ENCODE measurements around the gene WASF2.
"Not testable (repeated sequence)": the region's sequence is repeated elsewhere in the genome, so short reads cannot be mapped to it uniquely, and the experiment has no call there.

Gene WASF2

GRCh38 chr1:27388337-27389005 is 101.5 kb downstream of the WASF2 start:
- DNase-seq (ENCODE audit: insufficient read length, low spot score) (no peak), FAIRE-seq (peak; percentile 91)
- TF ChIP-seq SPI1 (IDR thresholded peaks at IDR 0.05; ENCODE audit: low read depth, low read length), result no peak
- TF ChIP-seq POLR2AphosphoS5 (IDR thresholded peaks at IDR 0.05; ENCODE audit: low read depth, low read length), result no peak
- TF ChIP-seq PAX5 (IDR thresholded peaks at IDR 0.05; ENCODE audit: insufficient read depth, low read length, severe bottlenecking), result no peak
- TF ChIP-seq POU2F2 (IDR thresholded peaks at IDR 0.05; ENCODE audit: low read depth, low read length), result no peak
- no peak for TF ChIP-seq TAF1 (IDR thresholded peaks at IDR 0.05; ENCODE audit: low read depth, low read length)

- not testable (repeated sequence) for DNase-seq (ENCODE audit: insufficient read length, low spot score); FAIRE-seq
Observed at GRCh38 chr1:27384797-27385196, 105.2 kb downstream of the WASF2 start.

- TF ChIP-seq SPI1 (IDR thresholded peaks at IDR 0.05; ENCODE audit: low read depth, low read length) (no peak), POLR2AphosphoS5 (IDR thresholded peaks at IDR 0.05; ENCODE audit: low read depth, low read length) (no peak), POLR2A (IDR thresholded peaks at IDR 0.05; ENCODE audit: low read depth, low read length) (no peak), TAF1 (IDR thresholded peaks at IDR 0.05; ENCODE audit: low read depth, low read length) (no peak), PAX5 (IDR thresholded peaks at IDR 0.05; ENCODE audit: insufficient read depth, low read length, severe bottlenecking) (no peak), POU2F2 (IDR thresholded peaks at IDR 0.05; ENCODE audit: low read depth, low read length) (no peak)
- DNase-seq (ENCODE audit: insufficient read length, low spot score), result no peak
- FAIRE-seq, result no peak
Observed at GRCh38 chr1:27383661-27384060, 106.3 kb downstream of the WASF2 start.

DNA sequence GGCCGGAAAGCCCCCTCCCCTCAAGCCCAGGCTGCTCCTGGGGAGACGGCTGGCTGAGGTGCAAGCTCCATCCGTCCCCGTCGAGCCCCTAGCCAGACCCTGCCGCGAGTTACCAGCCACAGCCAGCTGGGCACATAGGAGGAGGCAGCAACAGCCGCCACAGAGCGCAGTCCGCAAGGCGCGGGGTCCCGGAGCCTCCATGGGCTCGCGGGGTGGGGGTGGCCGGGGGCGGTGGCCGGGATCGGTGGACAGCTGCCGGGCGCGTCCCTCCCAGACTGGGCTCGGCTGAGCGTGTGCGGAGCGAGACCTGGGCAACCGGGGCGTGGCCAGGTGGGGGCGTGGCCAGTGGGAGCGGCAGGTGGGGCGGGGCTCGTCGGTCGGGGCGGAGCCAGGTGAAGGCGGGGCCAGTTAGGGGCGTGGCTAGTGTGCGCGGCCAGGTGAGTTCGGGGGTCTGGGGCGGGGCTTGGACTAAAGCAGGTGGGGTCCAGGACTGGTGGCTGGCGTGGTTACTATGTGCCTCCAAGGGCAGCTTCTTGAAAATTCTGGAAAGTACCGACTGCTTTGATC is 106.8 kb downstream of the WASF2 start, which contains the start of gene CD164L2:
Gene CD164L2 (minus strand): TSS at position 295 of the 567 bp plus-strand sequence. CDS start 94 bp downstream, at position 201.
- no peak for TF ChIP-seq POLR2AphosphoS5 (IDR thresholded peaks at IDR 0.05; ENCODE audit: low read depth, low read length)
- no peak for TF ChIP-seq POLR2A (IDR thresholded peaks at IDR 0.05; ENCODE audit: low read depth, low read length)
- TF ChIP-seq POU2F2 (IDR thresholded peaks at IDR 0.05; ENCODE audit: low read depth, low read length), result no peak
- no peak for TF ChIP-seq TAF1 (IDR thresholded peaks at IDR 0.05; ENCODE audit: low read depth, low read length)
- TF ChIP-seq SPI1 (IDR thresholded peaks at IDR 0.05; ENCODE audit: low read depth, low read length), result no peak
- TF ChIP-seq PAX5 (IDR thresholded peaks at IDR 0.05; ENCODE audit: insufficient read depth, low read length, severe bottlenecking), result no peak
- DNase-seq (ENCODE audit: insufficient read length, low spot score) (peak; percentile 52), FAIRE-seq (no peak)

DNA sequence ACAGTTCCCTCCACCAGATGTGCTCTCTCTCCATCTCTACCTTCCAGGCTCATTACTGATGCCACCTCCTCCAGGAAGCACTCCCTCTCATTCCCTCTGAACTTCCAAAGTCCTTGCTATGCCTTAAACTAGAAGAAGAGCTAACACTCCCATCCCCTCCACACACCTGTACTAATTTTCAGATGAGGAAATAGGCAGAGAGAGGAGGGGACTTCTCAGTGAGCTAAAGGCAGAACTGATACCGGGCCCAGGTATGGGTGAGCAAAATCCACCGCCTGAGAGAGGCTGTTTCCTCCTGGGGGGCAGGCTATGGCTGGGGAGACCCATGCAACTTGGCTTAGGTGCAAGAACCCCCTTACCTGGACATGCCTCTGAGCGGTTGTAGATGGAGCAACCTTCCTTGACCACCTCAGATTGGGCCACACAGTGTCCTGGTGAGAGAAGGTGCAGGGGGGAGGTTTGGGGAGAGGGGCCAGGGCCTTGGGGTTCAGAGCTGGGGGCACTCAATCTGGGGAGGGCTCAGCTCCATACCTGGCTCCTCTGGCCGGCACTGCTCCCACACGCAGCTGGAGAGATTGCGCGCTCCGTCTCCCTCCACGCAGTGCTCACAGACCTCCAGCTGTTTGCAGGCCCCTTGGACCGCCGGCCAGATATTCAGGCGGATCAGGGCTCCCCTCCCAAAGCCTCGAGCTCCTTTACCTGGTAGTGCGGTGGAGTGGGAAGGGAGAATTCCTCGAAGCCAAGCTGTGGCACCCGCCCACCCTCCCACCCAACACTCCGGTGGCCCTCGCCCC is 107.8 kb downstream of the WASF2 start:
- DNase-seq (ENCODE audit: insufficient read length, low spot score), result no peak
- no peak for FAIRE-seq
- TF ChIP-seq SPI1 (IDR thresholded peaks at IDR 0.05; ENCODE audit: low read depth, low read length), result no peak
- no peak for TF ChIP-seq POLR2A (IDR thresholded peaks at IDR 0.05; ENCODE audit: low read depth, low read length)
- TF ChIP-seq POU2F2 (IDR thresholded peaks at IDR 0.05; ENCODE audit: low read depth, low read length), result no peak
- no peak for TF ChIP-seq TAF1 (IDR thresholded peaks at IDR 0.05; ENCODE audit: low read depth, low read length)
- TF ChIP-seq POLR2AphosphoS5 (IDR thresholded peaks at IDR 0.05; ENCODE audit: low read depth, low read length), result no peak
- no peak for TF ChIP-seq PAX5 (IDR thresholded peaks at IDR 0.05; ENCODE audit: insufficient read depth, low read length, severe bottlenecking)

GRCh38 chr1:27380766-27381733 is 108.9 kb downstream of the WASF2 start:
- TF ChIP-seq PAX5 (IDR thresholded peaks at IDR 0.05; ENCODE audit: insufficient read depth, low read length, severe bottlenecking), result no peak
- no peak for TF ChIP-seq POLR2AphosphoS5 (IDR thresholded peaks at IDR 0.05; ENCODE audit: low read depth, low read length)
- no peak for TF ChIP-seq POLR2A (IDR thresholded peaks at IDR 0.05; ENCODE audit: low read depth, low read length)
- no peak for TF ChIP-seq SPI1 (IDR thresholded peaks at IDR 0.05; ENCODE audit: low read depth, low read length)
- TF ChIP-seq TAF1 (IDR thresholded peaks at IDR 0.05; ENCODE audit: low read depth, low read length), result no peak
- TF ChIP-seq POU2F2 (IDR thresholded peaks at IDR 0.05; ENCODE audit: low read depth, low read length), result no peak
- DNase-seq (ENCODE audit: insufficient read length, low spot score) (no peak), FAIRE-seq (no peak)

DNA sequence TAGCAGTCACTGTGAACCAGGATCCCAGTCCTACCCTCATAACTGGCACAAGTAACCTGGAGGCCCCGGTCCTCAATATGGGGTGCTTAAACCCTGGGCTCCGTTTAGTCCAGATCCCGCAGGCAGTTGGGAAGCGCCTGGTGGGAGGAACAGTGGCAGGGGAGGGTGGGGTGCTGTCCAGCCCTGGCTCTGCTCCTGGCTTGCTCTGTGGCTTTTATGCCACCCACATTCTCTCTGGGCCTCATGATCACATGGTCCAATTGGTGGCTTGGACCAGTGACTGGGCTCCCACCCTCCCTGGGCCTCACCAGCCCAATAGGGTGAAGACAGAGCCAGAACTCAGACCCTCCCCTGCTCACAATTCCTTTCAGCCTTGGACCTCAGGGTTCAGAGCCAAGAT is 109.7 kb downstream of the WASF2 start:
- DNase-seq (ENCODE audit: insufficient read length, low spot score), result no peak
- no peak for FAIRE-seq
- TF ChIP-seq SPI1 (IDR thresholded peaks at IDR 0.05; ENCODE audit: low read depth, low read length) (no peak), TAF1 (IDR thresholded peaks at IDR 0.05; ENCODE audit: low read depth, low read length) (no peak), POU2F2 (IDR thresholded peaks at IDR 0.05; ENCODE audit: low read depth, low read length) (no peak), POLR2AphosphoS5 (IDR thresholded peaks at IDR 0.05; ENCODE audit: low read depth, low read length) (no peak), POLR2A (IDR thresholded peaks at IDR 0.05; ENCODE audit: low read depth, low read length) (no peak)

DNA sequence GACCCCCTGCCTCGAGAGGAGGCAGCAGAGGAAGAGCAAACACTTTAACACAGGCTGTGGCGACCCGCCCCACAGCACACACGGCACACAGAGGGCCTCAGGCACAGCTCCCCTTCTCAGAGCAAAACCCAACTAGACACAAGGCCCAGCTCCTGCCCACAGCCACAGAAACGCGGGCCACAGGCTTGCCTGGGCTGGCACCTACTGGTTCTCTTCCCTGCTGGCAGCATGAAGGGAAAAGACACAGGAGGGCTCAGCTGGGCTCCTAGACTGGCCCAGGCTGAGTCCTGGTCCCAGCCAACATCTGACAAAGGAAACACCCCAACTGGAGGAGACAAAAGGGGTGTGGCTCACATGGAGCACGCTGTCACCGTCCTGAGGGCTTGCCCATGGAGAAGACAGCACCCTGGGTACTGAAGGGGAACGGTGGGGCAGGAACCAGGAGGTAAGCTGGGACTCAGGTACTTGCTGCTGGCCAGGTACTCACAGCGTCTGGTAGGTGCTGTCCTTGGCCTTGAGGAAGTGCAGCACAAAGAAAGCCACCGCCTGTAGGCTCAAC is 110.3 kb downstream of the WASF2 start:
- FAIRE-seq (no peak), DNase-seq (ENCODE audit: insufficient read length, low spot score) (no peak)
- TF ChIP-seq POLR2A (IDR thresholded peaks at IDR 0.05; ENCODE audit: low read depth, low read length) (no peak), SPI1 (IDR thresholded peaks at IDR 0.05; ENCODE audit: low read depth, low read length) (no peak), TAF1 (IDR thresholded peaks at IDR 0.05; ENCODE audit: low read depth, low read length) (no peak), PAX5 (IDR thresholded peaks at IDR 0.05; ENCODE audit: insufficient read depth, low read length, severe bottlenecking) (no peak), POLR2AphosphoS5 (IDR thresholded peaks at IDR 0.05; ENCODE audit: low read depth, low read length) (no peak), POU2F2 (IDR thresholded peaks at IDR 0.05; ENCODE audit: low read depth, low read length) (no peak)

Measured in GM12891 (cell line).